Measurements from ENCODE around the gene ZGLP1. TPM values are rescaled to one million over a fixed set of nuclear protein-coding genes. Genes with fewer than 3 reads are reported as not detected.
"Not testable (repeated sequence)": the region's sequence is repeated elsewhere in the genome, so short reads cannot be mapped to it uniquely, and the experiment has no call there.

Gene ZGLP1
- total RNA-seq, 4 donors from 2014 or later, result 0.80 to 3.1 TPM; not detected in 2

DNA sequence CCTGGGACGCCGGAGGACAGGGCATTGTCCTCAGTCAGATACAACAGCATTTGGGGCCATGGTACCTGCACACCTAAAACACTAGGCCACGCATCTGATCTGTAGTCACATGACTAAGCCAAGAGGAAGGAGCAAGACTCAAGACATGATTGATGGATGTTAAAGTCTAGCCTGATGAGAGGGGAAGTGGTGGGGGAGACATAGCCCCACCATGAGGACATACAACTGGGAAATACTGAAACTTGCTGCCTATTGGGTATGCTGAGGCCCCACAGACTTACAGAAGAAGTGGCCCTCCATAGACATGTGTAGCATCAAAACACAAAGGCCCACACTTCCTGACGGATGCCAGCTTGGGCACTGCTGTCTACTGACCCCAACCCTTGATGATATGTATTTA is 24.2 kb downstream of the ZGLP1 start:
- H3K4me1 ChIP-seq, result peaks cover 14 to 21% of the 10 kb centered on the region in 2 donors
- H3K27me3 ChIP-seq, result peaks cover 36 to 38% (median 38%) of the 10 kb centered on the region in 3 donors
- no peak overlapping the region for H3K4me3 ChIP-seq
- TF ChIP-seq, protein P1, sequence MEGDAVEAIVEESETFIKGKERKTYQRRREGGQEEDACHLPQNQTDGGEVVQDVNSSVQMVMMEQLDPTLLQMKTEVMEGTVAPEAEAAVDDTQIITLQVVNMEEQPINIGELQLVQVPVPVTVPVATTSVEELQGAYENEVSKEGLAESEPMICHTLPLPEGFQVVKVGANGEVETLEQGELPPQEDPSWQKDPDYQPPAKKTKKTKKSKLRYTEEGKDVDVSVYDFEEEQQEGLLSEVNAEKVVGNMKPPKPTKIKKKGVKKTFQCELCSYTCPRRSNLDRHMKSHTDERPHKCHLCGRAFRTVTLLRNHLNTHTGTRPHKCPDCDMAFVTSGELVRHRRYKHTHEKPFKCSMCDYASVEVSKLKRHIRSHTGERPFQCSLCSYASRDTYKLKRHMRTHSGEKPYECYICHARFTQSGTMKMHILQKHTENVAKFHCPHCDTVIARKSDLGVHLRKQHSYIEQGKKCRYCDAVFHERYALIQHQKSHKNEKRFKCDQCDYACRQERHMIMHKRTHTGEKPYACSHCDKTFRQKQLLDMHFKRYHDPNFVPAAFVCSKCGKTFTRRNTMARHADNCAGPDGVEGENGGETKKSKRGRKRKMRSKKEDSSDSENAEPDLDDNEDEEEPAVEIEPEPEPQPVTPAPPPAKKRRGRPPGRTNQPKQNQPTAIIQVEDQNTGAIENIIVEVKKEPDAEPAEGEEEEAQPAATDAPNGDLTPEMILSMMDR (IDR thresholded peaks at IDR 0.05 in 4 of 5, conservative IDR thresholded peaks at IDR 0.05 in 1 of 5), result no peak
- no peak for TF ChIP-seq POLR2A (IDR thresholded peaks at IDR 0.05)
- in situ Hi-C loops (cut with MboI; ENCODE audit: low sequenced_read_pairs in 4 of 4), result no loop called here
- ATAC-seq (no peak), DNase-seq (no peak)
- H3K36me3 ChIP-seq, result peaks cover 0 to 18% of the 10 kb centered on the region in 2 donors
- H3K9me3 ChIP-seq, result no peaks in the 10 kb centered on the region
- intact Hi-C loops (cut with DNase I; ENCODE audit: low total_unique reads), result no loop called here
- no peak overlapping the region for H3K27ac ChIP-seq

DNA sequence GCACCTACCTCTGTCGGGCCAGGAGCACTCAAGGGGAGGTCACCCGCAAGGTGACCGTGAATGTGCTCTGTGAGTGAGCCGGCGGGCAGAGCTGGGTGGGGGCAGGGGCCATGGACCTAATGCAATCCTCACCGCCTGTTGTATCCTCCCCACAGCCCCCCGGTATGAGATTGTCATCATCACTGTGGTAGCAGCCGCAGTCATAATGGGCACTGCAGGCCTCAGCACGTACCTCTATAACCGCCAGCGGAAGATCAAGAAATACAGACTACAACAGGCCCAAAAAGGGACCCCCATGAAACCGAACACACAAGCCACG is 24.7 kb downstream of the ZGLP1 start:
- DNase-seq, result no peak
- in situ Hi-C loops (cut with MboI; ENCODE audit: low sequenced_read_pairs in 4 of 4) (no loop called here), intact Hi-C loops (cut with DNase I; ENCODE audit: low total_unique reads) (no loop called here)
- TF ChIP-seq, protein P1 (IDR thresholded peaks at IDR 0.05 in 4 of 5, conservative IDR thresholded peaks at IDR 0.05 in 1 of 5), result no peak
- TF ChIP-seq POLR2A (IDR thresholded peaks at IDR 0.05), result no peak
- Histone ChIP-seq H3K4me3 (no peak overlapping the region), H3K4me1 (peaks cover 12 to 16% of the 10 kb centered on the region in 2 donors), H3K9me3 (no peaks in the 10 kb centered on the region), H3K27me3 (peaks cover 33 to 34% (median 33%) of the 10 kb centered on the region in 3 donors), H3K36me3 (peaks cover 0 to 18% of the 10 kb centered on the region in 2 donors), H3K27ac (no peak overlapping the region)
- ATAC-seq, result no peak

DNA sequence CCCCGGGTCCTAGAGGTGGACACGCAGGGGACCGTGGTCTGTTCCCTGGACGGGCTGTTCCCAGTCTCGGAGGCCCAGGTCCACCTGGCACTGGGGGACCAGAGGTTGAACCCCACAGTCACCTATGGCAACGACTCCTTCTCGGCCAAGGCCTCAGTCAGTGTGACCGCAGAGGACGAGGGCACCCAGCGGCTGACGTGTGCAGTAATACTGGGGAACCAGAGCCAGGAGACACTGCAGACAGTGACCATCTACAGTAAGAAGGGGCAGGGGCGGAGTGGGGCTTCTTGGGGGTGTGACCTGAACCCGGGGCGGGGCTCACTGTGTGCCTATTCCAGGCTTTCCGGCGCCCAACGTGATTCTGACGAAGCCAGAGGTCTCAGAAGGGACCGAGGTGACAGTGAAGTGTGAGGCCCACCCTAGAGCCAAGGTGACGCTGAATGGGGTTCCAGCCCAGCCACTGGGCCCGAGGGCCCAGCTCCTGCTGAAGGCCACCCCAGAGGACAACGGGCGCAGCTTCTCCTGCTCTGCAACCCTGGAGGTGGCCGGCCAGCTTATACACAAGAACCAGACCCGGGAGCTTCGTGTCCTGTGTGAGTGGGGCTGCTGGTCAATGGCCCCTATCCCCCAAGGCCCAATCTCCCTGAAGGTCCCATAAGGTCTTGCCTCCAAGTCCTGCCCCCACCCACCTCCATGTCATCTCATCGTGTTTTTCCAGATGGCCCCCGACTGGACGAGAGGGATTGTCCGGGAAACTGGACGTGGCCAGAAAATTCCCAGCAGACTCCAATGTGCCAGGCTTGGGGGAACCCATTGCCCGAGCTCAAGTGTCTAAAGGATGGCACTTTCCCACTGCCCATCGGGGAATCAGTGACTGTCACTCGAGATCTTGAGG is 25.3 kb downstream of the ZGLP1 start:
- intact Hi-C loops (cut with DNase I; ENCODE audit: low total_unique reads) (no loop called here), in situ Hi-C loops (cut with MboI; ENCODE audit: low sequenced_read_pairs in 4 of 4) (no loop called here)

DNA sequence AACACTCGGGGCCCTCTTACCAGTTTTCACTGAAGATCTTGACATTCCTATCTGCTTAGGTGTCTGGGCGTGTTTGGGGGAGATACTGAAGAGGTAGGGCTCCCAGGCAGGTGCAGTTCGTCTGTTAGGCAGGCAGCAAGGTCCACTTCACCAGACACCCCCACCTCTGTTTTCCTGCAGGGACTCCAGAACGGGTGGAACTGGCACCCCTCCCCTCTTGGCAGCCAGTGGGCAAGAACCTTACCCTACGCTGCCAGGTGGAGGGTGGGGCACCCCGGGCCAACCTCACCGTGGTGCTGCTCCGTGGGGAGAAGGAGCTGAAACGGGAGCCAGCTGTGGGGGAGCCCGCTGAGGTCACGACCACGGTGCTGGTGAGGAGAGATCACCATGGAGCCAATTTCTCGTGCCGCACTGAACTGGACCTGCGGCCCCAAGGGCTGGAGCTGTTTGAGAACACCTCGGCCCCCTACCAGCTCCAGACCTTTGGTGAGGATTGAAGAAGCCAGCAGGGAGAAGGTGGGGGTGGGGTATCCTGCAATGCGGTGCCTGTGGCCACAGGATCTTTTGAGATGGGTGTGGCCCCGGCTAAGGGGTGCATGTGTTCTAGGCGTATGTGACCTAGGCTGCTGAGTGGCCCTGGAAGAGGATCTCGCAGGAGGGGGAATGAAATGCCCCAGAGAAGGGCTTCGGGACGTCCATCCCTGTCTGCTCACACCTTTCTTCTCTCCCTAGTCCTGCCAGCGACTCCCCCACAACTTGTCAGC is 26.1 kb downstream of the ZGLP1 start:
- TF ChIP-seq POLR2A (IDR thresholded peaks at IDR 0.05), result no peak
- TF ChIP-seq, protein P1 (IDR thresholded peaks at IDR 0.05 in 4 of 5, conservative IDR thresholded peaks at IDR 0.05 in 1 of 5), result no peak
- peaks cover 19% of the 10 kb centered on the region in 3 donors for H3K27me3 ChIP-seq
- peaks cover under 1 to 1% of the 10 kb centered on the region in 2 donors for H3K4me1 ChIP-seq
- in situ Hi-C loops (cut with MboI; ENCODE audit: low sequenced_read_pairs in 4 of 4) (no loop called here), intact Hi-C loops (cut with DNase I; ENCODE audit: low total_unique reads) (no loop called here)
- DNase-seq, result no peak
- no peak overlapping the region for H3K4me3 ChIP-seq
- ATAC-seq, result no peak
- H3K9me3 ChIP-seq, result no peaks in the 10 kb centered on the region
- no peak overlapping the region for H3K27ac ChIP-seq
- H3K36me3 ChIP-seq, result peaks cover 0 to 18% of the 10 kb centered on the region in 2 donors

More for the DNA sequence above, 25.3 kb downstream of the ZGLP1 start:
- TF ChIP-seq, protein P1 (IDR thresholded peaks at IDR 0.05 in 4 of 5, conservative IDR thresholded peaks at IDR 0.05 in 1 of 5), result no peak
- TF ChIP-seq POLR2A (IDR thresholded peaks at IDR 0.05), result no peak
- no peak for DNase-seq
- Histone ChIP-seq H3K27ac (no peak overlapping the region), H3K27me3 (peaks cover 27 to 28% (median 27%) of the 10 kb centered on the region in 3 donors), H3K4me3 (no peak overlapping the region), H3K36me3 (peaks cover 0 to 18% of the 10 kb centered on the region in 2 donors), H3K9me3 (no peaks in the 10 kb centered on the region), H3K4me1 (peaks cover 9 to 10% of the 10 kb centered on the region in 2 donors)
- no peak for ATAC-seq

DNA sequence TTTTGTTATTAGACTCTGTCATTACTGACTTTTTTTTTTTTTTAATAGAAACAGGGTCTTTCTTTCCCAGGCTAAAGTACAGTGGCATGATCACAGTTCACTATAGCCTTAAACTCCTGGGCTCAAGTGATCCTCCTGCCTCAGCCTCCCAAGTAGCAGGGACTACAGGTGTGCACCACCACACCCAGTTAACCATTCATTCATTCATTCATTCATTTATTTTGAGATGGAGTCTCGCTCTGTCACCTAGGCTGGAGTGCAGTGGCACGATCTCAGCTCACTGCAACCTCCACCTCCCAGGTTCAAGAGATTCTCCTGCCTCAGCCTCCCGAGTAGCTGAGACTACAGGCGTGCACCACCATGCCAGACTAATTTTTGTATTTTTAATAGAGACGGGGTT is 27.6 kb downstream of the ZGLP1 start:
- H3K4me3 ChIP-seq; in situ Hi-C loops (cut with MboI; ENCODE audit: low sequenced_read_pairs in 4 of 4); H3K9me3 ChIP-seq; DNase-seq; H3K27ac ChIP-seq; intact Hi-C loops (cut with DNase I; ENCODE audit: low total_unique reads); ATAC-seq; H3K27me3 ChIP-seq; H3K4me1 ChIP-seq: not testable (repeated sequence)
- H3K36me3 ChIP-seq, result peaks cover 0 to 18% of the 10 kb centered on the region in 2 donors
